Endodermal cell (in vitro differentiated cells): ENCODE data around the gene ECHS1. TPM values are rescaled to one million over a fixed set of nuclear protein-coding genes. Genes with fewer than 3 reads are reported as not detected.
"Not testable (repeated sequence)": the region's sequence is repeated elsewhere in the genome, so short reads cannot be mapped to it uniquely, and the experiment has no call there.

Experiments used
- DNase-seq: peaks from one replicate; pipeline ENCODE4 v3.0.0-alpha.2; 2017
- H3K27ac ChIP-seq: 2 replicates; pipeline ENCODE4 v1.5.1; 2013; ENCODE audit warnings: mild to moderate bottlenecking, low read depth, low read length, moderate library complexity
- H3K27me3 ChIP-seq: 2 replicates; pipeline ENCODE4 v1.6.1; 2013; ENCODE audit warnings: mild to moderate bottlenecking, low read length, moderate library complexity; ENCODE audit not compliant: insufficient read depth, control insufficient read depth, poor library complexity, severe bottlenecking
- H3K36me3 ChIP-seq: 2 replicates; pipeline ENCODE4 v1.7.0; 2013; ENCODE audit warnings: mild to moderate bottlenecking, low read length, moderate library complexity; ENCODE audit not compliant: control insufficient read depth, insufficient read depth
- H3K4me1 ChIP-seq: one replicate; pipeline ENCODE4 v1.7.0; 2013; ENCODE audit warnings: low read length; ENCODE audit not compliant: control insufficient read depth, insufficient read depth
- H3K4me3 ChIP-seq: 2 replicates; pipeline ENCODE4 v1.5.1; 2013; ENCODE audit warnings: mild to moderate bottlenecking, low read length, moderate library complexity
- H3K9ac ChIP-seq: 2 replicates; pipeline ENCODE4 v1.6.1; 2013; ENCODE audit warnings: mild to moderate bottlenecking, low read length, moderate library complexity; ENCODE audit not compliant: poor library complexity, severe bottlenecking; ENCODE audit errors: extremely low read depth
- H3K9me3 ChIP-seq: 2 replicates; pipeline ENCODE4 v1.6.1; 2013; ENCODE audit warnings: mild to moderate bottlenecking, low read length, moderate library complexity; ENCODE audit not compliant: control insufficient read depth
- H3K27ac Mint-ChIP-seq: 2 replicates; pipeline ENCODE4 v1.8.0; 2020; ENCODE audit warnings: mixed read lengths
- H3K27me3 Mint-ChIP-seq: 2 replicates; pipeline ENCODE4 v1.8.0; 2021; ENCODE audit warnings: mild to moderate bottlenecking, mixed read lengths; ENCODE audit not compliant: insufficient read depth
- H3K36me3 Mint-ChIP-seq: 2 replicates; pipeline ENCODE4 v1.8.0; 2020; ENCODE audit warnings: low read depth, mixed read lengths
- H3K4me1 Mint-ChIP-seq: 2 replicates; pipeline ENCODE4 v1.8.0; 2020; ENCODE audit warnings: mixed read lengths
- H3K4me3 Mint-ChIP-seq: 2 replicates; pipeline ENCODE4 v1.8.0; 2020; ENCODE audit warnings: mild to moderate bottlenecking, moderate library complexity, mixed read lengths
- H3K9me3 Mint-ChIP-seq: 2 replicates; pipeline ENCODE4 v1.8.0; 2020; ENCODE audit warnings: mild to moderate bottlenecking, mixed read lengths
- WGBS, 2 experiments: methylation state at CpG; one replicate each; pipeline versions ENCODE4 v1.1.5 to v1.1.7; 2013; ENCODE audit warnings: missing lambda C conversion rate in 2 of 2, mixed read lengths in 1 of 2; ENCODE audit not compliant: insufficient coverage in 1 of 2, insufficient read length in 1 of 2; 5-methylcytosine and 5-hydroxymethylcytosine counted together
- total RNA-seq, 2 donors: library from RNA; stranded (reverse); fragmentation: NEBNext Ultra II Directional in 1 of 2; extraction: Animal tissue kit (Norgen Biotek cat#: 25700) in 1 of 2; gene quantifications; 2 replicates in 1 of 2; 3 replicates in 1 of 2; pipeline ENCODE4 v1.2.1, GENCODE V29; 2021
- TF ChIP-seq, protein P1 (sequence below): fragments of 200-600 bp; sonication (generic); conservative IDR thresholded peaks from 2 replicates; pipeline ENCODE4 v1.5.0; 2021; ENCODE audit warnings: antibody characterized with exemption, mild to moderate bottlenecking

ECHS1 gene
- total RNA-seq, 2 donors from 2014 or later: 92.3 to 102 TPM

DNA sequence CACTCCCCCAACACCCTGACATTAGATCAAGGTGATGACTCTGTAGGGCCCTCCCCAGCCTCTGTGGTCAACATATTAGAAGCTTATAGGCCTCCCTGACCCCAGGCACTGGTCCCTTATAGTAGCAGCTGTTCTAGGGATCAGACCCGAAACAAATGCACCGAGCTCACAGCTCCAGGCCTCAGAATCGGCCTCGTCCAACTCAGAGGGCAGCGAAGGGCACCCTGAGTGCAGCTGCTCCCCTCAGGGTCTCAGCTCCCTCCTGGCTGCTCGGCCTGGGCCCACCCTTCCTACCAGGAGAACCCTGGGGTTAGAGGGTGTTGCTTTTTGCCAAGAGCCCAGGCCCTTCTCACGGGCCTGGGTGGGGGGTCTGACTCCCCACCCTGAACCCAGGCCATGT, 5.0 kb downstream of the ECHS1 start:
- Histone ChIP-seq H3K27me3 (no peaks in the 10 kb centered on the region), H3K4me1 (no peaks in the 10 kb centered on the region), H3K9ac (no peak overlapping the region), H3K9me3 (no peaks in the 10 kb centered on the region), H3K36me3 (peaks cover 58% of the 10 kb centered on the region), H3K4me3 (no peak overlapping the region), H3K27ac (no peak overlapping the region)
- Mint-ChIP-seq H3K4me3 (no peak overlapping the region), H3K36me3 (peaks cover 58% of the 10 kb centered on the region), H3K27ac (no peak overlapping the region), H3K4me1 (no peaks in the 10 kb centered on the region), H3K9me3 (no peaks in the 10 kb centered on the region), H3K27me3 (no peaks in the 10 kb centered on the region)
- WGBS, 2 experiments: 98 to 100% methylated on average over 5 to 7 of the region's 7 CpGs
- TF ChIP-seq, protein P1, sequence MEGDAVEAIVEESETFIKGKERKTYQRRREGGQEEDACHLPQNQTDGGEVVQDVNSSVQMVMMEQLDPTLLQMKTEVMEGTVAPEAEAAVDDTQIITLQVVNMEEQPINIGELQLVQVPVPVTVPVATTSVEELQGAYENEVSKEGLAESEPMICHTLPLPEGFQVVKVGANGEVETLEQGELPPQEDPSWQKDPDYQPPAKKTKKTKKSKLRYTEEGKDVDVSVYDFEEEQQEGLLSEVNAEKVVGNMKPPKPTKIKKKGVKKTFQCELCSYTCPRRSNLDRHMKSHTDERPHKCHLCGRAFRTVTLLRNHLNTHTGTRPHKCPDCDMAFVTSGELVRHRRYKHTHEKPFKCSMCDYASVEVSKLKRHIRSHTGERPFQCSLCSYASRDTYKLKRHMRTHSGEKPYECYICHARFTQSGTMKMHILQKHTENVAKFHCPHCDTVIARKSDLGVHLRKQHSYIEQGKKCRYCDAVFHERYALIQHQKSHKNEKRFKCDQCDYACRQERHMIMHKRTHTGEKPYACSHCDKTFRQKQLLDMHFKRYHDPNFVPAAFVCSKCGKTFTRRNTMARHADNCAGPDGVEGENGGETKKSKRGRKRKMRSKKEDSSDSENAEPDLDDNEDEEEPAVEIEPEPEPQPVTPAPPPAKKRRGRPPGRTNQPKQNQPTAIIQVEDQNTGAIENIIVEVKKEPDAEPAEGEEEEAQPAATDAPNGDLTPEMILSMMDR: no peak
- no peak for DNase-seq

DNA sequence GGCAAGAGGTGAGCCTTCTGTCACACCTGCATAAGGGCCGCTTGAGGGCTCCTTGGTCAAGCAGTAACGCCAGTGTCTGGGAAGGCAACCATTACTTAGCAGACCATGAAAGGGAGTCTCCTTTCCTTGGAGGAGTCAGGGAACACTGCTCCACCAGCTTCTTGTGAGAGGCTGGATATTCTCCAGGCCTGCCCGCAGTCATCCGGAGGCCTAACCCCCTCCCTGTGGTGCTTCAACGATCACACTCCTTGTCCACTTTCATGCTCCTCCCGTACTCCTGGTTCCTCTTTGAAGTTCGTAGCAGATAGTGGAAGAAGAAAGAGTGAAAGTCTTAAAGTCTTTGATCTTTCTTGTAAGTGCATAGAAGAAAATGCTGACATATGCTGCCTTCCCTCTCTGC, 5.7 kb downstream of the ECHS1 start:
- not testable (repeated sequence) for H3K27ac ChIP-seq, DNase-seq, H3K4me3 Mint-ChIP-seq, H3K9ac ChIP-seq, H3K9me3 ChIP-seq, H3K27me3 ChIP-seq, H3K4me1 Mint-ChIP-seq, H3K4me3 ChIP-seq, H3K27ac Mint-ChIP-seq, H3K4me1 ChIP-seq, H3K27me3 Mint-ChIP-seq, H3K9me3 Mint-ChIP-seq
- 100% methylated on average over 1 of the region's 7 CpGs; no CpG with 5 or more reads in 1 of the 2 experiments for WGBS, 2 experiments
- peaks cover 64% of the 10 kb centered on the region for H3K36me3 Mint-ChIP-seq
- peaks cover 65% of the 10 kb centered on the region for H3K36me3 ChIP-seq

DNA sequence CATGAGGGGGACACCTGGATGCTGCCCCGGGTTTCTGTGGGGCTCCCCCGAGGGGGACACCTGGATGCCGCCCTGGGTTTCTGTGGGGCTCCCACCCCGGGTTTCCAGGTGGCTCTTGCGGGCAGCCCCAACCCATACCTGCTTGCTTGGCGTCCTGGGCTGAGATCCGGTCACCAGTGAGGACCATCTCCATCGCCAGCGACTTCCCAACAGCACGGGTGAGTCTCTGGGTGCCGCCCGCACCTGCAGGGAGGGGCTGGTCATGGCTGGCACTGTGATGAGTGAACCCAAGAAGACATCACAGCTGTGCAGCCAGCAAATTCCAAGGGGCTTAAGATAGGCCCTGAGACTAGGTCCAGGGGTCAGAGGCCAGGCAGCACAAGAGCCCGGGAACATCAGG, 6.4 kb downstream of the ECHS1 start:
- Histone ChIP-seq H3K9me3 (no peaks in the 10 kb centered on the region), H3K9ac (no peak overlapping the region), H3K27ac (no peak overlapping the region), H3K4me1 (no peaks in the 10 kb centered on the region), H3K4me3 (no peak overlapping the region), H3K36me3 (peaks cover 72% of the 10 kb centered on the region), H3K27me3 (no peaks in the 10 kb centered on the region)
- no peak overlapping the region for H3K4me3 Mint-ChIP-seq
- H3K9me3 Mint-ChIP-seq: no peaks in the 10 kb centered on the region
- H3K27ac Mint-ChIP-seq: no peak overlapping the region
- DNase-seq: no peak
- WGBS, 2 experiments: 95 to 97% methylated on average over 9 to 13 of the region's 13 CpGs
- TF ChIP-seq, protein P1: no peak
- H3K27me3 Mint-ChIP-seq: no peaks in the 10 kb centered on the region
- H3K36me3 Mint-ChIP-seq: peaks cover 72% of the 10 kb centered on the region
- H3K4me1 Mint-ChIP-seq: no peaks in the 10 kb centered on the region

DNA sequence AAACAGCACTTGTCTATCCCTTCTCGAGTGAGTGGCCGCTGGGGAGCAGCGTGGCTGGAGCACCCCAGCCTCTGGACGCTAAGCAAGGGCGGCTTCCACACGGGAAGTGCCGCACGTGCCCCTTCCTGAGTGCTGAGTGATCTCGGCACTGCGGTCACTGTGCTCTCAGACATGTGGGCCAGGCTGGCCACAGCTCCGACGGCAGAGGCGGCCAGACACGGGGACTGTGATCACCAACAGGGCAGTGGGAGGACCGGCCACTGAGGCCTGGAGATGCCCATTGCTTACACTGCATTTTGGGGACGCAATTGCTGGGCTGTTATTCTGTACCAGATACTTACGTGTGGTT, 7.0 kb downstream of the ECHS1 start:
- WGBS, 2 experiments: 84 to 87% methylated on average over 13 to 17 of the region's 17 CpGs
- no peak overlapping the region for H3K4me3 ChIP-seq
- no peaks in the 10 kb centered on the region for H3K4me1 ChIP-seq
- no peak overlapping the region for H3K27ac Mint-ChIP-seq
- H3K9me3 ChIP-seq: no peaks in the 10 kb centered on the region
- H3K27me3 ChIP-seq: no peaks in the 10 kb centered on the region
- H3K36me3 ChIP-seq: peaks cover 72% of the 10 kb centered on the region
- no peak overlapping the region for H3K4me3 Mint-ChIP-seq
- no peaks in the 10 kb centered on the region for H3K9me3 Mint-ChIP-seq
- H3K27me3 Mint-ChIP-seq: no peaks in the 10 kb centered on the region
- H3K36me3 Mint-ChIP-seq: peaks cover 73% of the 10 kb centered on the region
- H3K27ac ChIP-seq: no peak overlapping the region
- no peak overlapping the region for H3K9ac ChIP-seq
- TF ChIP-seq, protein P1: no peak
- DNase-seq: no peak
- H3K4me1 Mint-ChIP-seq: no peaks in the 10 kb centered on the region
